ENCODE measurements around the gene MGST2.

GRCh38 chr4:139630991-139631390 is 34.6 kb upstream of the MGST2 start:
- TF ChIP-seq CTCF (IDR thresholded peaks at IDR 0.05), result no peak
- TF ChIP-seq POLR2A (IDR thresholded peaks at IDR 0.05), result no peak

Data from right lobe of liver (tissue), 4 donors.